Prostate gland (tissue), 2 donors: ENCODE results near the gene TTC16.

Experiments used
- CTCF ChIP-seq, 4 experiments: fragments of 200-600 bp in 2 of 4; fragments of 450-650 bp in 2 of 4; sonication (generic) in 2 of 4; IDR thresholded peaks; 1 replicate in 3 of 4; 2 replicates in 1 of 4; pipeline ENCODE4 v1.5.1; 2016 to 2019; ENCODE audit warnings: antibody characterized with exemption in 4 of 4, mild to moderate bottlenecking in 2 of 4, moderate library complexity in 2 of 4
- POLR2A ChIP-seq: fragments of 450-650 bp; IDR thresholded peaks from one replicate; pipeline ENCODE4 v1.6.1; 2016; ENCODE audit warnings: antibody characterized with exemption, mild to moderate bottlenecking
- POLR2AphosphoS5 ChIP-seq: sonication (generic); formaldehyde crosslinking; IDR thresholded peaks from one replicate; pipeline ENCODE4 v1.6.1; 2017; ENCODE audit warnings: antibody characterized with exemption

GRCh38 chr9:127673234-127673633, 42.6 kb upstream of the TTC16 start:
- no peak for TF ChIP-seq CTCF (IDR thresholded peaks at IDR 0.05)
- TF ChIP-seq POLR2AphosphoS5, result no peak
- no peak for TF ChIP-seq POLR2A
